Neural cell (in vitro differentiated cells): ENCODE results near the gene WASHC2A.

Experiments
- EP300 ChIP-seq: fragments of 450-650 bp; conservative IDR thresholded peaks from 2 replicates; pipeline ENCODE4 v1.6.1; 2014; ENCODE audit warnings: antibody characterized with exemption, mild to moderate bottlenecking, moderate library complexity; ENCODE audit not compliant: poor library complexity, severe bottlenecking
- EZH2 ChIP-seq: fragments of 200-600, 300-800 bp; shearing (Covaris generic), sonication (generic); IDR thresholded peaks from 2 replicates; pipeline ENCODE4 v1.6.1; 2014; ENCODE audit warnings: antibody characterized with exemption, low read length, borderline replicate concordance, mild to moderate bottlenecking; ENCODE audit not compliant: insufficient read depth, poor library complexity, severe bottlenecking
- POLR2AphosphoS5 ChIP-seq: IDR thresholded peaks from 2 replicates; pipeline ENCODE4 v1.6.1; 2012
- RAD21 ChIP-seq: fragments of 450-650 bp; conservative IDR thresholded peaks from 2 replicates; pipeline ENCODE4 v1.6.1; 2014; ENCODE audit warnings: antibody characterized with exemption, mild to moderate bottlenecking, moderate library complexity
- TF ChIP-seq, protein P1 (sequence below): fragments of 450-650 bp; IDR thresholded peaks from 2 replicates; pipeline ENCODE4 v1.5.1; 2014; ENCODE audit warnings: antibody characterized with exemption, mild to moderate bottlenecking, moderate library complexity; ENCODE audit not compliant: poor library complexity, severe bottlenecking

DNA sequence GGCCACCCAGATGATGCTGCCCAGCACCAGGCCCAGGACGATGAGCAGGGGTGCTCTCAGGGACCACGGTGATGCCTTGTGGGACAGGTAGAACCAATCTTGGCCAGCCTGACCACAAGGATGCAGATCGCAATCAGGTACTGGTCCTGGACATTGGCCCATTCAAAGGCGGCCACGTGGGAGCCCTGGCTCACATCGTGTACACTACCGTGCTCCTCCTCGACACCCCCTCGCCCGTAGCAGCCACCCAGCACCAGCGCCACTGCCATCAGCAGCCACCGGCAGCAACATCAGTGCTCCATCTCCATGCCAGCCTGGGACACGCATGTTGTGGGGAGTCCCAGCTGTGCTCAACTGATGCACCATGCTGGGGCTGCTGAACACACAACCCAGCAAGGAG lies 40.6 kb upstream of the WASHC2A start:
- TF ChIP-seq RAD21: no peak
- TF ChIP-seq, protein P1, sequence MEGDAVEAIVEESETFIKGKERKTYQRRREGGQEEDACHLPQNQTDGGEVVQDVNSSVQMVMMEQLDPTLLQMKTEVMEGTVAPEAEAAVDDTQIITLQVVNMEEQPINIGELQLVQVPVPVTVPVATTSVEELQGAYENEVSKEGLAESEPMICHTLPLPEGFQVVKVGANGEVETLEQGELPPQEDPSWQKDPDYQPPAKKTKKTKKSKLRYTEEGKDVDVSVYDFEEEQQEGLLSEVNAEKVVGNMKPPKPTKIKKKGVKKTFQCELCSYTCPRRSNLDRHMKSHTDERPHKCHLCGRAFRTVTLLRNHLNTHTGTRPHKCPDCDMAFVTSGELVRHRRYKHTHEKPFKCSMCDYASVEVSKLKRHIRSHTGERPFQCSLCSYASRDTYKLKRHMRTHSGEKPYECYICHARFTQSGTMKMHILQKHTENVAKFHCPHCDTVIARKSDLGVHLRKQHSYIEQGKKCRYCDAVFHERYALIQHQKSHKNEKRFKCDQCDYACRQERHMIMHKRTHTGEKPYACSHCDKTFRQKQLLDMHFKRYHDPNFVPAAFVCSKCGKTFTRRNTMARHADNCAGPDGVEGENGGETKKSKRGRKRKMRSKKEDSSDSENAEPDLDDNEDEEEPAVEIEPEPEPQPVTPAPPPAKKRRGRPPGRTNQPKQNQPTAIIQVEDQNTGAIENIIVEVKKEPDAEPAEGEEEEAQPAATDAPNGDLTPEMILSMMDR: no peak
- TF ChIP-seq EP300: no peak
- TF ChIP-seq EZH2: no peak
- TF ChIP-seq POLR2AphosphoS5: no peak
